ENCODE measurements around the gene ATP10D.

ATP10D gene

GRCh38 chr4:47597696-47598095 is 112.6 kb downstream of the ATP10D start (continued):
- TF ChIP-seq CREB5 (CRISPR knock-in tag; IDR thresholded peaks at IDR 0.05; ENCODE audit: low read depth) = no peak
- no peak for TF ChIP-seq TCF4 (CRISPR knock-in tag; IDR thresholded peaks at IDR 0.05; ENCODE audit: borderline replicate concordance)
- no peak for TF ChIP-seq ARNTL (CRISPR knock-in tag; IDR thresholded peaks at IDR 0.05; ENCODE audit: borderline replicate concordance, low read depth)

GRCh38 chr4:47598320-47598719 is 113.2 kb downstream of the ATP10D start:
- peak; percentile 89 for ATAC-seq
- TF ChIP-seq GLIS3 (CRISPR knock-in tag; IDR thresholded peaks at IDR 0.05) (no peak), ZFP3 (CRISPR knock-in tag; IDR thresholded peaks at IDR 0.05) (no peak), ZNF70 (CRISPR knock-in tag; IDR thresholded peaks at IDR 0.05) (no peak), ISL1 (CRISPR knock-in tag; IDR thresholded peaks at IDR 0.05) (peak; percentile 28; the same call in 1 of the 2 replicates), TCF4 (CRISPR knock-in tag; IDR thresholded peaks at IDR 0.05; ENCODE audit: borderline replicate concordance) (peak; percentile 28; the same call in 1 of the 2 replicates), BACH2 (CRISPR knock-in tag; IDR thresholded peaks at IDR 0.05; ENCODE audit: borderline replicate concordance) (no peak), POU6F1 (CRISPR knock-in tag; IDR thresholded peaks at IDR 0.05; ENCODE audit: borderline replicate concordance, low read depth) (no peak)

GRCh38 chr4:47598896-47599295 is 113.8 kb downstream of the ATP10D start:
- no peak for ATAC-seq
- TF ChIP-seq ISL1 (CRISPR knock-in tag; IDR thresholded peaks at IDR 0.05) (no peak), GLIS3 (CRISPR knock-in tag; IDR thresholded peaks at IDR 0.05) (no peak)

GRCh38 chr4:47606482-47606881 is 121.4 kb downstream of the ATP10D start:
- no peak for ATAC-seq
- TF ChIP-seq PPARA (CRISPR knock-in tag; IDR thresholded peaks at IDR 0.05; ENCODE audit: borderline replicate concordance) = no peak
- TF ChIP-seq ZNF565 (CRISPR knock-in tag; conservative IDR thresholded peaks at IDR 0.05; ENCODE audit: low read depth) = no peak
- no peak for TF ChIP-seq POU6F1 (CRISPR knock-in tag; IDR thresholded peaks at IDR 0.05; ENCODE audit: borderline replicate concordance, low read depth)
- no peak for TF ChIP-seq ESRRG (CRISPR knock-in tag; IDR thresholded peaks at IDR 0.05)
- TF ChIP-seq RARB (CRISPR knock-in tag; IDR thresholded peaks at IDR 0.05) = no peak
- no peak for TF ChIP-seq ARNTL (CRISPR knock-in tag; IDR thresholded peaks at IDR 0.05; ENCODE audit: borderline replicate concordance, low read depth)
- no peak for TF ChIP-seq ISL1 (CRISPR knock-in tag; IDR thresholded peaks at IDR 0.05)
- TF ChIP-seq ZFP30 (CRISPR knock-in tag; IDR thresholded peaks at IDR 0.05) = no peak
- no peak for TF ChIP-seq ZC3H10 (CRISPR knock-in tag; IDR thresholded peaks at IDR 0.05)
- no peak for TF ChIP-seq OSR1 (CRISPR knock-in tag; IDR thresholded peaks at IDR 0.05)

- peak; percentile 76 for ATAC-seq
- TF ChIP-seq PATZ1 (CRISPR knock-in tag; IDR thresholded peaks at IDR 0.05; ENCODE audit: borderline replicate concordance) (no peak), BACH2 (CRISPR knock-in tag; IDR thresholded peaks at IDR 0.05; ENCODE audit: borderline replicate concordance) (no peak)
Observed at GRCh38 chr4:47612116-47613023, 127.3 kb downstream of the ATP10D start.

- TF ChIP-seq CREB5 (CRISPR knock-in tag; IDR thresholded peaks at IDR 0.05; ENCODE audit: low read depth) = no peak
- TF ChIP-seq ESRRG (CRISPR knock-in tag; IDR thresholded peaks at IDR 0.05) = no peak
- TF ChIP-seq ZFP3 (CRISPR knock-in tag; IDR thresholded peaks at IDR 0.05) = no peak
- no peak for TF ChIP-seq ZFP30 (CRISPR knock-in tag; IDR thresholded peaks at IDR 0.05)
- no peak for TF ChIP-seq RARB (CRISPR knock-in tag; IDR thresholded peaks at IDR 0.05)
- no peak for TF ChIP-seq PATZ1 (CRISPR knock-in tag; IDR thresholded peaks at IDR 0.05; ENCODE audit: borderline replicate concordance)
- TF ChIP-seq ZNF70 (CRISPR knock-in tag; IDR thresholded peaks at IDR 0.05) = no peak
- no peak for TF ChIP-seq ZNF565 (CRISPR knock-in tag; conservative IDR thresholded peaks at IDR 0.05; ENCODE audit: low read depth)
- TF ChIP-seq OSR1 (CRISPR knock-in tag; IDR thresholded peaks at IDR 0.05) = no peak
- no peak for TF ChIP-seq TCF4 (CRISPR knock-in tag; IDR thresholded peaks at IDR 0.05; ENCODE audit: borderline replicate concordance)
- TF ChIP-seq ZC3H10 (CRISPR knock-in tag; IDR thresholded peaks at IDR 0.05) = no peak
- TF ChIP-seq SNAI2 (CRISPR knock-in tag; IDR thresholded peaks at IDR 0.05) = no peak
- no peak for TF ChIP-seq TOX (CRISPR knock-in tag; IDR thresholded peaks at IDR 0.05; ENCODE audit: borderline replicate concordance)
- ATAC-seq = peak; percentile 49
Observed at GRCh38 chr4:47615385-47615784, 130.3 kb downstream of the ATP10D start.

All from SK-N-SH treated with all-trans-retinoic acid at 6 μM for 48 hours (cell line).